A549 (cell line): Measurements from ENCODE around the gene WDR35. TPM values are rescaled to one million over a fixed set of nuclear protein-coding genes. Genes with fewer than 3 reads are reported as not detected.

Experiments
- ATAC-seq, 2 experiments: fragments of 200-7000 bp in 1 of 2; fragments of >200 bp in 1 of 2; cut with Nextera tagmentation in 1 of 2; cut with Tn5 transposase in 1 of 2; 3 replicates each; pipeline versions ENCODE4 v1.8.0 to v1.9.1; 2018 to 2020; ENCODE audit warnings: mild to moderate bottlenecking in 1 of 2, moderate library complexity in 1 of 2
- CTCF ChIA-PET: fragments of 300-600 bp; sonication (Branson Sonifier 250); formaldehyde crosslinking; extraction: SDS; loops from one replicate; lab custom pipeline; 2021; ENCODE audit warnings: antibody characterized with exemption, inconsistent platforms; lab: Yijun Ruan, JAX
- POLR2A ChIA-PET: fragments of 350-600 bp; formaldehyde crosslinking; extraction: SDS; loops from one replicate; lab custom pipeline; 2021; ENCODE audit warnings: antibody characterized with exemption, inconsistent platforms; lab: Yijun Ruan, JAX
- DNase-seq, 2 experiments: peaks; one replicate each; pipeline versions ENCODE4 v3.0.0 to v3.0.0-alpha.2; 2011 to 2016; ENCODE audit warnings: low read depth in 1 of 2, low spot score in 1 of 2
- FAIRE-seq: peaks from 2 replicates; lab custom pipeline; 2011; peaks lifted over from hg19 to GRCh38; lab: Jason Lieb, UNC
- H3K27ac ChIP-seq, 2 experiments: fragments of >200 bp; sonication (Bioruptor Twin); formaldehyde crosslinking; 3 replicates each; pipeline ENCODE4 v1.5.1; 2016 to 2017
- H3K4me1 ChIP-seq: fragments of >200 bp; sonication (Bioruptor Twin); formaldehyde crosslinking; 3 replicates; pipeline ENCODE4 v1.6.1; 2016
- H3K4me2 ChIP-seq: fragments of >200 bp; sonication (Bioruptor Twin); formaldehyde crosslinking; 3 replicates; pipeline ENCODE4 v1.6.1; 2016
- H3K4me3 ChIP-seq: fragments of >200 bp; sonication (Bioruptor Twin); formaldehyde crosslinking; 3 replicates; pipeline ENCODE4 v1.5.1; 2016
- H3K9me3 ChIP-seq: fragments of >200 bp; sonication (Bioruptor Twin); formaldehyde crosslinking; 3 replicates; pipeline ENCODE4 v1.6.1; 2016
- CBX8 ChIP-seq: fragments of 200-600 bp; sonication (generic); IDR thresholded peaks from 2 replicates; pipeline ENCODE4 v1.6.1; 2016
- EP300 ChIP-seq, 2 experiments: fragments of >200 bp; sonication (Bioruptor Twin); formaldehyde crosslinking; IDR thresholded peaks; 2 replicates in 1 of 2; 3 replicates in 1 of 2; pipeline ENCODE4 v1.6.1; 2016 to 2017
- ESRRA ChIP-seq: fragments of 150-350 bp; IDR thresholded peaks from 2 replicates; pipeline ENCODE4 v1.6.1; 2014; ENCODE audit warnings: mild to moderate bottlenecking, low read length, borderline replicate concordance
- FOSL2 ChIP-seq, 2 experiments: fragments of 450-650 bp in 1 of 2; fragments of >200 bp in 1 of 2; sonication (Bioruptor Twin) in 1 of 2; formaldehyde crosslinking; IDR thresholded peaks; 2 replicates each; pipeline versions ENCODE4 v1.5.0 to v1.6.1; 2016 to 2020; ENCODE audit warnings: mild to moderate bottlenecking in 1 of 2, moderate library complexity in 1 of 2
- FOXS1 ChIP-seq: fragments of 250-450 bp; sonication (Bioruptor Pico); IDR thresholded peaks from 2 replicates; pipeline ENCODE4 v1.5.0; 2020; ENCODE audit warnings: mild to moderate bottlenecking, moderate library complexity
- HDAC2 ChIP-seq: fragments of 200-600 bp; sonication (generic); IDR thresholded peaks from 2 replicates; pipeline ENCODE4 v1.6.1; 2016
- HEYL ChIP-seq: fragments of 250-450 bp; sonication (Bioruptor Pico); IDR thresholded peaks from 2 replicates; pipeline ENCODE4 v1.8.0; 2021; ENCODE audit warnings: mild to moderate bottlenecking, moderate library complexity
- HOXA7 ChIP-seq: fragments of 250-450 bp; sonication (Bioruptor Pico); IDR thresholded peaks from 2 replicates; pipeline ENCODE4 v1.5.0; 2020; ENCODE audit warnings: mild to moderate bottlenecking, moderate library complexity
- HOXB13 ChIP-seq: fragments of 250-450 bp; sonication (Bioruptor Pico); IDR thresholded peaks from 2 replicates; pipeline ENCODE4 v1.5.0; 2020; ENCODE audit warnings: low read depth, mild to moderate bottlenecking, moderate library complexity
- HOXB5 ChIP-seq: fragments of 250-450 bp; sonication (Bioruptor Pico); IDR thresholded peaks from 2 replicates; pipeline ENCODE4 v1.5.0; 2020; ENCODE audit warnings: mild to moderate bottlenecking, moderate library complexity
- JUN ChIP-seq, 2 experiments: fragments of >200 bp; sonication (Bioruptor Twin); formaldehyde crosslinking; IDR thresholded peaks; 2 replicates in 1 of 2; 3 replicates in 1 of 2; pipeline ENCODE4 v1.6.1; 2016 to 2017
- KDM5A ChIP-seq: fragments of 200-600 bp; sonication (generic); IDR thresholded peaks from 2 replicates; pipeline ENCODE4 v1.6.1; 2016; ENCODE audit warnings: antibody characterized with exemption, mild to moderate bottlenecking
- NFE2L2 ChIP-seq: fragments of 150-350 bp; conservative IDR thresholded peaks from 2 replicates; pipeline ENCODE4 v1.6.1; 2014; ENCODE audit warnings: low read length
- NPAS2 ChIP-seq: fragments of 250-450 bp; sonication (Bioruptor Pico); IDR thresholded peaks from 2 replicates; pipeline ENCODE4 v1.8.0; 2022; ENCODE audit warnings: mild to moderate bottlenecking, moderate library complexity, borderline replicate concordance
- PHF8 ChIP-seq: fragments of 200-600 bp; sonication (generic); IDR thresholded peaks from 2 replicates; pipeline ENCODE4 v1.6.1; 2016; ENCODE audit warnings: low read depth, mild to moderate bottlenecking, antibody characterized with exemption, moderate library complexity, borderline replicate concordance
- POLR2A ChIP-seq: IDR thresholded peaks from 2 replicates; pipeline ENCODE4 v1.6.1; 2012; ENCODE audit warnings: mild to moderate bottlenecking, low read length
- POLR2AphosphoS2 ChIP-seq: conservative IDR thresholded peaks from 2 replicates; pipeline ENCODE4 v1.6.1; 2012; ENCODE audit warnings: low read length, improper control_type of control experiment, inconsistent platforms
- RAD21 ChIP-seq, 2 experiments: fragments of >200 bp in 1 of 2; sonication (Bioruptor Twin) in 1 of 2; formaldehyde crosslinking in 1 of 2; IDR thresholded peaks in 1 of 2; conservative IDR thresholded peaks in 1 of 2; 2 replicates in 1 of 2; 3 replicates in 1 of 2; pipeline ENCODE4 v1.6.1; 2012 to 2018; ENCODE audit warnings: inconsistent platforms in 1 of 2
- RCOR1 ChIP-seq: fragments of 150-350 bp; IDR thresholded peaks from 2 replicates; pipeline ENCODE4 v1.6.1; 2014; ENCODE audit warnings: antibody characterized with exemption, low read length, low read depth
- SMC3 ChIP-seq: fragments of >200 bp; sonication (Bioruptor Twin); formaldehyde crosslinking; IDR thresholded peaks from 3 replicates; pipeline ENCODE4 v1.6.1; 2018; ENCODE audit warnings: inconsistent platforms
- SREBF2 ChIP-seq: fragments of 450-650 bp; IDR thresholded peaks from 2 replicates; pipeline ENCODE4 v1.6.1; 2014; ENCODE audit warnings: mild to moderate bottlenecking, moderate library complexity
- ZC3H11A ChIP-seq: fragments of 450-650 bp; IDR thresholded peaks from 2 replicates; pipeline ENCODE4 v1.6.1; 2014; ENCODE audit warnings: antibody characterized with exemption, mild to moderate bottlenecking
- ZFP36 ChIP-seq: fragments of 450-650 bp; IDR thresholded peaks from 2 replicates; pipeline ENCODE4 v1.6.1; 2014; ENCODE audit warnings: borderline replicate concordance; ENCODE audit not compliant: partially characterized antibody
- ZNF302 ChIP-seq: fragments of 250-450 bp; sonication (Bioruptor Pico); IDR thresholded peaks from 2 replicates; pipeline ENCODE4 v1.9.0; 2021; ENCODE audit warnings: inconsistent platforms, mild to moderate bottlenecking, moderate library complexity
- ZSCAN20 ChIP-seq: fragments of 250-450 bp; sonication (Bioruptor Pico); IDR thresholded peaks from 2 replicates; pipeline ENCODE4 v1.8.0; 2022; ENCODE audit warnings: mild to moderate bottlenecking, moderate library complexity
- WGBS: methylation state at CpG from one replicate; pipeline ENCODE4 v1.1.6; 2017; ENCODE audit errors: missing lambda C conversion rate; 5-methylcytosine and 5-hydroxymethylcytosine counted together
- polyA plus RNA-seq, 4 experiments: library from polyadenylated mRNA; depleted of rRNA in 3 of 4; stranded (reverse); fragments of >200 nt; fragmentation: RNase III in 1 of 4; extraction: RNeasy Plus Mini Kit Qiagen cat#74134 plus additional on column Dnase treatment in 1 of 4; gene quantifications; 2 replicates in 3 of 4; 3 replicates in 1 of 4; pipeline ENCODE4 v1.2.3, GENCODE V29; 2011 to 2017
- TF ChIP-seq, protein P1 (sequence below): fragments of 200-600 bp; sonication (generic); IDR thresholded peaks from 2 replicates; pipeline ENCODE4 v1.6.1; 2016; ENCODE audit warnings: antibody characterized with exemption, mild to moderate bottlenecking, moderate library complexity
- TF ChIP-seq, protein P2 (sequence below): fragments of 150-350 bp; IDR thresholded peaks from 2 replicates; pipeline ENCODE4 v1.6.1; 2014; ENCODE audit warnings: low read depth, mild to moderate bottlenecking, low read length
- TF ChIP-seq, protein P3 (sequence below): fragments of 450-650 bp; IDR thresholded peaks from 2 replicates; pipeline ENCODE4 v1.6.1; 2014; ENCODE audit warnings: antibody characterized with exemption
- TF ChIP-seq, protein P4 (sequence below): IDR thresholded peaks from 2 replicates; pipeline ENCODE4 v1.6.1; 2012
- TF ChIP-seq, protein P5 (sequence below): fragments of >200 bp; sonication (Bioruptor Twin); formaldehyde crosslinking; IDR thresholded peaks from 3 replicates; pipeline ENCODE4 v1.6.1; 2016

WDR35 gene
- polyA plus RNA-seq, 2 of the 4 experiments (the other 2 are of a cell fraction) = 12.1 to 28.5 TPM

DNA sequence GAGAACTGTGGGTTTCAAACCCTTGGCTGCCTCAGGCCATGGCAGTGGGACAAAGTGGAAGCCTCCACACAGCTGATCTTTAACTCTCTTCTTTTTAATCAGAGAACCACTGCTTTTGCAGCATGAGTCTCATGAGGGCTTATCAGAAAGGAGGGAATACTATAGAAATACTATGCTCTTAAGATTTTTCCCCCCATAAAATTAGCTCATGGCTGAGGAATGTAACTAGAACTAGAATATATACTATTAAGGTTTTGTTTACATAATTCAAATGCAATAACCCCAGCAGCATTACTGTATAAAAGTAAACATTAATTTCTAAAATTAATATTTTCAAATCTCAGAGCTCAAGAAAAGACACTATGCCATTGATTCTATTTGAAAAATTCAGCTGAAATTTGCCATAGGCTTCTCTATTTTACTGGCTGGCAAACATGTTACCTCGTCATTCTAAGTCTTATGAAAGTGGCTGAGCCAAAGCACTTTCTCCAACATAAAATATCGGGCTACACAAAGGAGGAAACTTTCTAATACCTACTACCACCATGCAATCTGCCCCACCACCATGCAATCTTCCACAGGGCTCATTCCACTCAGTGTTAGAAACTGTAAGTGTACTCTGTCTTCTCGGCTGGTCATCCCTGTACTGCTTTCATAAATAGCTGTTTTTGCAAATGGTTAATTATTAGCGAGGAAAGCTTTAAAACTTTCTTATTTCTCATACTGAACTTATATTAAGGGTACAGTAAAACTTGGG is 42.5 kb downstream of the WDR35 start:
- no peak for ATAC-seq
- no peaks in the 10 kb centered on the region for H3K9me3 ChIP-seq
- 87% methylated on average over 4 of the region's 4 CpGs for WGBS
- FAIRE-seq = no peak
- H3K27ac ChIP-seq = no peak overlapping the region
- no peak overlapping the region for H3K4me3 ChIP-seq
- TF ChIP-seq SMC3 (no peak), HOXB13 (no peak), HOXB5 (CRISPR knock-in tag) (no peak), HOXA7 (no peak), KDM5A (no peak), ZSCAN20 (CRISPR knock-in tag) (no peak), JUN (IDR thresholded peaks at IDR 0.05) (no peak), CBX8 (no peak), EP300 (IDR thresholded peaks at IDR 0.05) (no peak), PHF8 (no peak), POLR2AphosphoS2 (no peak), FOSL2 (IDR thresholded peaks at IDR 0.05) (no peak), FOSL2 (CRISPR knock-in tag; IDR thresholded peaks at IDR 0.05) (no peak), HEYL (CRISPR knock-in tag) (no peak), POLR2A (no peak), NPAS2 (CRISPR knock-in tag) (no peak)
- TF ChIP-seq, protein P1, sequence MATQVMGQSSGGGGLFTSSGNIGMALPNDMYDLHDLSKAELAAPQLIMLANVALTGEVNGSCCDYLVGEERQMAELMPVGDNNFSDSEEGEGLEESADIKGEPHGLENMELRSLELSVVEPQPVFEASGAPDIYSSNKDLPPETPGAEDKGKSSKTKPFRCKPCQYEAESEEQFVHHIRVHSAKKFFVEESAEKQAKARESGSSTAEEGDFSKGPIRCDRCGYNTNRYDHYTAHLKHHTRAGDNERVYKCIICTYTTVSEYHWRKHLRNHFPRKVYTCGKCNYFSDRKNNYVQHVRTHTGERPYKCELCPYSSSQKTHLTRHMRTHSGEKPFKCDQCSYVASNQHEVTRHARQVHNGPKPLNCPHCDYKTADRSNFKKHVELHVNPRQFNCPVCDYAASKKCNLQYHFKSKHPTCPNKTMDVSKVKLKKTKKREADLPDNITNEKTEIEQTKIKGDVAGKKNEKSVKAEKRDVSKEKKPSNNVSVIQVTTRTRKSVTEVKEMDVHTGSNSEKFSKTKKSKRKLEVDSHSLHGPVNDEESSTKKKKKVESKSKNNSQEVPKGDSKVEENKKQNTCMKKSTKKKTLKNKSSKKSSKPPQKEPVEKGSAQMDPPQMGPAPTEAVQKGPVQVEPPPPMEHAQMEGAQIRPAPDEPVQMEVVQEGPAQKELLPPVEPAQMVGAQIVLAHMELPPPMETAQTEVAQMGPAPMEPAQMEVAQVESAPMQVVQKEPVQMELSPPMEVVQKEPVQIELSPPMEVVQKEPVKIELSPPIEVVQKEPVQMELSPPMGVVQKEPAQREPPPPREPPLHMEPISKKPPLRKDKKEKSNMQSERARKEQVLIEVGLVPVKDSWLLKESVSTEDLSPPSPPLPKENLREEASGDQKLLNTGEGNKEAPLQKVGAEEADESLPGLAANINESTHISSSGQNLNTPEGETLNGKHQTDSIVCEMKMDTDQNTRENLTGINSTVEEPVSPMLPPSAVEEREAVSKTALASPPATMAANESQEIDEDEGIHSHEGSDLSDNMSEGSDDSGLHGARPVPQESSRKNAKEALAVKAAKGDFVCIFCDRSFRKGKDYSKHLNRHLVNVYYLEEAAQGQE = no peak
- TF ChIP-seq, protein P2, sequence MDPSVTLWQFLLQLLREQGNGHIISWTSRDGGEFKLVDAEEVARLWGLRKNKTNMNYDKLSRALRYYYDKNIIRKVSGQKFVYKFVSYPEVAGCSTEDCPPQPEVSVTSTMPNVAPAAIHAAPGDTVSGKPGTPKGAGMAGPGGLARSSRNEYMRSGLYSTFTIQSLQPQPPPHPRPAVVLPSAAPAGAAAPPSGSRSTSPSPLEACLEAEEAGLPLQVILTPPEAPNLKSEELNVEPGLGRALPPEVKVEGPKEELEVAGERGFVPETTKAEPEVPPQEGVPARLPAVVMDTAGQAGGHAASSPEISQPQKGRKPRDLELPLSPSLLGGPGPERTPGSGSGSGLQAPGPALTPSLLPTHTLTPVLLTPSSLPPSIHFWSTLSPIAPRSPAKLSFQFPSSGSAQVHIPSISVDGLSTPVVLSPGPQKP = no peak
- TF ChIP-seq, protein P3, sequence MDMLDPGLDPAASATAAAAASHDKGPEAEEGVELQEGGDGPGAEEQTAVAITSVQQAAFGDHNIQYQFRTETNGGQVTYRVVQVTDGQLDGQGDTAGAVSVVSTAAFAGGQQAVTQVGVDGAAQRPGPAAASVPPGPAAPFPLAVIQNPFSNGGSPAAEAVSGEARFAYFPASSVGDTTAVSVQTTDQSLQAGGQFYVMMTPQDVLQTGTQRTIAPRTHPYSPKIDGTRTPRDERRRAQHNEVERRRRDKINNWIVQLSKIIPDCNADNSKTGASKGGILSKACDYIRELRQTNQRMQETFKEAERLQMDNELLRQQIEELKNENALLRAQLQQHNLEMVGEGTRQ = no peak
- TF ChIP-seq, protein P4, sequence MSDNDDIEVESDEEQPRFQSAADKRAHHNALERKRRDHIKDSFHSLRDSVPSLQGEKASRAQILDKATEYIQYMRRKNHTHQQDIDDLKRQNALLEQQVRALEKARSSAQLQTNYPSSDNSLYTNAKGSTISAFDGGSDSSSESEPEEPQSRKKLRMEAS = no peak
- TF ChIP-seq, all 56 proteins: peak for 0
- DNase-seq = no peak
- H3K4me1 ChIP-seq = peaks cover 11% of the 10 kb centered on the region
- ChIA-PET POLR2A (no interaction called here), CTCF (interaction anchor here (1.0 to 1.8 kb wide), 6 partner anchors 11 to 379 kb away, joined by 3 to 4 read pairs (median 3); no protein-coding TSS in a partner anchor)
- peak overlapping the region; percentile 4; the same call in 1 of the 3 replicates for H3K4me2 ChIP-seq

GRCh38 chr2:19944205-19944845 is 45.6 kb downstream of the WDR35 start:
- Histone ChIP-seq H3K4me3 (no peak overlapping the region), H3K27ac (no peak overlapping the region), H3K4me1 (peaks cover 11% of the 10 kb centered on the region), H3K9me3 (no peaks in the 10 kb centered on the region), H3K4me2 (no peak overlapping the region)
- no peak for DNase-seq
- FAIRE-seq = no peak
- ChIA-PET CTCF (interaction anchor here (1.4 to 1.8 kb wide), 2 partner anchors 11 to 150 kb away, joined by 3 to 7 read pairs; no protein-coding TSS in a partner anchor), POLR2A (no interaction called here)
- no peak for ATAC-seq
- WGBS = 75% methylated on average over 2 of the region's 2 CpGs
- TF ChIP-seq ZFP36 = no peak
- TF ChIP-seq, protein P5, sequence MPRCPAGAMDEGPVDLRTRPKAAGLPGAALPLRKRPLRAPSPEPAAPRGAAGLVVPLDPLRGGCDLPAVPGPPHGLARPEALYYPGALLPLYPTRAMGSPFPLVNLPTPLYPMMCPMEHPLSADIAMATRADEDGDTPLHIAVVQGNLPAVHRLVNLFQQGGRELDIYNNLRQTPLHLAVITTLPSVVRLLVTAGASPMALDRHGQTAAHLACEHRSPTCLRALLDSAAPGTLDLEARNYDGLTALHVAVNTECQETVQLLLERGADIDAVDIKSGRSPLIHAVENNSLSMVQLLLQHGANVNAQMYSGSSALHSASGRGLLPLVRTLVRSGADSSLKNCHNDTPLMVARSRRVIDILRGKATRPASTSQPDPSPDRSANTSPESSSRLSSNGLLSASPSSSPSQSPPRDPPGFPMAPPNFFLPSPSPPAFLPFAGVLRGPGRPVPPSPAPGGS = no peak
- no peak for TF ChIP-seq ZC3H11A
- no peak for TF ChIP-seq RCOR1
- TF ChIP-seq, protein P4 = no peak
- no peak for TF ChIP-seq ZNF302 (CRISPR knock-in tag)
- TF ChIP-seq FOXS1 (CRISPR knock-in tag) = no peak
- TF ChIP-seq HOXA7 = no peak
- TF ChIP-seq NFE2L2 = no peak
- TF ChIP-seq SMC3 = no peak
- no peak for TF ChIP-seq RAD21 (conservative IDR thresholded peaks at IDR 0.05 in 1 of 2, IDR thresholded peaks at IDR 0.05 in 1 of 2)
- TF ChIP-seq ZSCAN20 (CRISPR knock-in tag) = no peak
- TF ChIP-seq HDAC2 = no peak
- TF ChIP-seq KDM5A = no peak
- no peak for TF ChIP-seq ESRRA
- no peak for TF ChIP-seq SREBF2
